ENCODE data around the gene ASTN2. TPM values are rescaled to one million over a fixed set of nuclear protein-coding genes. Genes with fewer than 3 reads are reported as not detected.

ASTN2 gene
- total and polyA plus RNA-seq, 2 experiments from 2014 or later = 7.0 to 24.6 TPM

DNA sequence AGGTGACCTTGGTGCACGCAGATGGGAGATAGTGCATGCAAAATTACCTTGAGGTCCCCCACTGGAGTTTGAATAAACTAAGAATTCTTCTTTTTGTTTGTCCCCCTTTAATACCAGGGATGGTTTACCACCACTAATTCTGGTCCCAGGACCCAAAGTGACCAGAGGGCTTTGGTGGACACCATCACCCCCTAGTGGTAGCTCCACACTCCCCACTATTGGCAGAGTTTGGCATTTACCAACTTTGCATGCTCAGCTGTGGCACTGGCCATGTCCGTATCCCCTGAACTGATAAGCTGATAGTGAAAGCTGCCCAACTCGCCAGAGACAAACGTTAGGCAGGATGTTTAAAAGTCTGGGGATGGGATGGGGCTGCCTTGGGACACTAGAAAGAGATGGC is 3.3 kb downstream of the ASTN2 start:
- Mint-ChIP-seq H3K36me3 (ENCODE audit: low read depth) (no peaks in the 10 kb centered on the region; the same call in 2 of the 3 replicates), H3K27me3 (ENCODE audit: insufficient read depth, low read depth, poor library complexity) (peaks cover 24% of the 10 kb centered on the region), H3K27ac (no peak overlapping the region), H3K9me3 (no peaks in the 10 kb centered on the region), H3K4me1 (peaks cover 40% of the 10 kb centered on the region), H3K4me3 (peak overlapping the region; percentile 55; the same call in 2 of the 3 replicates)
- no peaks in the 10 kb centered on the region for H3K79me2 ChIP-seq (replicated peaks; ENCODE audit: insufficient read depth)
- H3F3A ChIP-seq (replicated peaks; ENCODE audit: low read depth) = peaks cover 18% of the 10 kb centered on the region; the same call in 1 of the 2 replicates
- peaks cover 35% of the 10 kb centered on the region for H3K4me1 ChIP-seq (ENCODE audit: insufficient read depth)
- no peaks in the 10 kb centered on the region for H3K36me3 ChIP-seq (ENCODE audit: insufficient read depth)
- no peak overlapping the region for H3K4me2 ChIP-seq
- TF ChIP-seq CREB1 (CRISPR knock-in tag; IDR thresholded peaks at IDR 0.05; ENCODE audit: low read depth) = no peak
- TF ChIP-seq, protein P1, sequence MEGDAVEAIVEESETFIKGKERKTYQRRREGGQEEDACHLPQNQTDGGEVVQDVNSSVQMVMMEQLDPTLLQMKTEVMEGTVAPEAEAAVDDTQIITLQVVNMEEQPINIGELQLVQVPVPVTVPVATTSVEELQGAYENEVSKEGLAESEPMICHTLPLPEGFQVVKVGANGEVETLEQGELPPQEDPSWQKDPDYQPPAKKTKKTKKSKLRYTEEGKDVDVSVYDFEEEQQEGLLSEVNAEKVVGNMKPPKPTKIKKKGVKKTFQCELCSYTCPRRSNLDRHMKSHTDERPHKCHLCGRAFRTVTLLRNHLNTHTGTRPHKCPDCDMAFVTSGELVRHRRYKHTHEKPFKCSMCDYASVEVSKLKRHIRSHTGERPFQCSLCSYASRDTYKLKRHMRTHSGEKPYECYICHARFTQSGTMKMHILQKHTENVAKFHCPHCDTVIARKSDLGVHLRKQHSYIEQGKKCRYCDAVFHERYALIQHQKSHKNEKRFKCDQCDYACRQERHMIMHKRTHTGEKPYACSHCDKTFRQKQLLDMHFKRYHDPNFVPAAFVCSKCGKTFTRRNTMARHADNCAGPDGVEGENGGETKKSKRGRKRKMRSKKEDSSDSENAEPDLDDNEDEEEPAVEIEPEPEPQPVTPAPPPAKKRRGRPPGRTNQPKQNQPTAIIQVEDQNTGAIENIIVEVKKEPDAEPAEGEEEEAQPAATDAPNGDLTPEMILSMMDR (conservative IDR thresholded peaks at IDR 0.05; ENCODE audit: low read depth in 2 of 2) = peak; percentile 96 to 97
- H3K27me3 ChIP-seq (ENCODE audit: insufficient read depth) = peaks cover 40% of the 10 kb centered on the region
- no peak overlapping the region for H3K27ac ChIP-seq (ENCODE audit: low read depth)
- DNase-seq (ENCODE audit: low spot score) (peak; percentile 91), ATAC-seq (peak; percentile 50)
- H2AFZ ChIP-seq = no peak overlapping the region
- H3K4me3 ChIP-seq = no peak overlapping the region
- no peaks in the 10 kb centered on the region for H3K9me2 ChIP-seq (ENCODE audit: insufficient read depth)
- peaks cover 14% of the 10 kb centered on the region for H4K20me1 ChIP-seq (replicated peaks; ENCODE audit: insufficient read depth)

DNA sequence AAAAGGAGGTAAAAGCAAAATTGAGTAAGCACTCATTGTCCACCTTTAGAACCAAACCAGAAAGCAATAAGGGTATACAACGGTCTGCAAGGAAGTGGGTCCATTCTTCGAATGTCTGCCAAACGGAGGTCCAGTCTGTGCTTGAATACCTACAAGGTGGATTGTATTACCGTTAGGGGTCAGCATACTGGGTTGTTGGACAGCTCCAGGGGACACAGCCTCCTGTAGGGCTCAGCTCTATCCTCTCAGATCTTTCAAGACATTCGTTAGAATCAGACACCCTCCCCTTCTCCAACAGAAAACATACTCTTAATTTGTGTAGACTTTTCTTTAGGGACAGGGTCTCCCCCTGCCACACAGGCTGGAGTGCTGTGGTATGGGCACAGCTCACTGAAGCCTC is 5.5 kb downstream of the ASTN2 start:
- no peak overlapping the region for H3K27ac ChIP-seq (ENCODE audit: low read depth)
- H2AFZ ChIP-seq = no peak overlapping the region
- H3K36me3 ChIP-seq (ENCODE audit: insufficient read depth) = no peaks in the 10 kb centered on the region
- no peak overlapping the region for H3K4me3 Mint-ChIP-seq
- no peak overlapping the region for H3K27ac Mint-ChIP-seq
- H3K4me1 ChIP-seq (ENCODE audit: insufficient read depth) = peaks cover 25% of the 10 kb centered on the region
- ATAC-seq (no peak), DNase-seq (ENCODE audit: low spot score) (peak; percentile 41)
- H3K79me2 ChIP-seq (replicated peaks; ENCODE audit: insufficient read depth) = no peaks in the 10 kb centered on the region
- H3K27me3 Mint-ChIP-seq (ENCODE audit: insufficient read depth, low read depth, poor library complexity) = peaks cover 24% of the 10 kb centered on the region
- H3K9me2 ChIP-seq (ENCODE audit: insufficient read depth) = no peaks in the 10 kb centered on the region
- H3K36me3 Mint-ChIP-seq (ENCODE audit: low read depth) = no peaks in the 10 kb centered on the region; the same call in 2 of the 3 replicates
- peaks cover 24% of the 10 kb centered on the region for H3K27me3 ChIP-seq (ENCODE audit: insufficient read depth)
- H3F3A ChIP-seq (replicated peaks; ENCODE audit: low read depth) = 0 out of 2 replicates have a peak, but pooled peaks cover 5% of the 10 kb centered on the region
- no peak overlapping the region for H3K4me2 ChIP-seq
- peaks cover 44% of the 10 kb centered on the region for H3K4me1 Mint-ChIP-seq
- peaks cover 14% of the 10 kb centered on the region for H4K20me1 ChIP-seq (replicated peaks; ENCODE audit: insufficient read depth)
- no peaks in the 10 kb centered on the region for H3K9me3 Mint-ChIP-seq
- no peak overlapping the region for H3K4me3 ChIP-seq
- TF ChIP-seq NANOG (IDR thresholded peaks at IDR 0.05; ENCODE audit: borderline replicate concordance) (no peak), POLR2AphosphoS5 (IDR thresholded peaks at IDR 0.05; ENCODE audit: low read depth) (no peak), CREB1 (CRISPR knock-in tag; IDR thresholded peaks at IDR 0.05; ENCODE audit: low read depth) (no peak), ZNF114 (CRISPR knock-in tag; IDR thresholded peaks at IDR 0.05) (no peak), ZNF331 (CRISPR knock-in tag; IDR thresholded peaks at IDR 0.05; ENCODE audit: low read depth) (no peak), EZH2 (IDR thresholded peaks at IDR 0.05; ENCODE audit: low read depth, unreplicated experiment) (no peak), EZH2phosphoT487 (IDR thresholded peaks at IDR 0.05; ENCODE audit: unreplicated experiment) (no peak), JUNB (IDR thresholded peaks at IDR 0.05; ENCODE audit: unreplicated experiment) (no peak)
- TF ChIP-seq, protein P2, sequence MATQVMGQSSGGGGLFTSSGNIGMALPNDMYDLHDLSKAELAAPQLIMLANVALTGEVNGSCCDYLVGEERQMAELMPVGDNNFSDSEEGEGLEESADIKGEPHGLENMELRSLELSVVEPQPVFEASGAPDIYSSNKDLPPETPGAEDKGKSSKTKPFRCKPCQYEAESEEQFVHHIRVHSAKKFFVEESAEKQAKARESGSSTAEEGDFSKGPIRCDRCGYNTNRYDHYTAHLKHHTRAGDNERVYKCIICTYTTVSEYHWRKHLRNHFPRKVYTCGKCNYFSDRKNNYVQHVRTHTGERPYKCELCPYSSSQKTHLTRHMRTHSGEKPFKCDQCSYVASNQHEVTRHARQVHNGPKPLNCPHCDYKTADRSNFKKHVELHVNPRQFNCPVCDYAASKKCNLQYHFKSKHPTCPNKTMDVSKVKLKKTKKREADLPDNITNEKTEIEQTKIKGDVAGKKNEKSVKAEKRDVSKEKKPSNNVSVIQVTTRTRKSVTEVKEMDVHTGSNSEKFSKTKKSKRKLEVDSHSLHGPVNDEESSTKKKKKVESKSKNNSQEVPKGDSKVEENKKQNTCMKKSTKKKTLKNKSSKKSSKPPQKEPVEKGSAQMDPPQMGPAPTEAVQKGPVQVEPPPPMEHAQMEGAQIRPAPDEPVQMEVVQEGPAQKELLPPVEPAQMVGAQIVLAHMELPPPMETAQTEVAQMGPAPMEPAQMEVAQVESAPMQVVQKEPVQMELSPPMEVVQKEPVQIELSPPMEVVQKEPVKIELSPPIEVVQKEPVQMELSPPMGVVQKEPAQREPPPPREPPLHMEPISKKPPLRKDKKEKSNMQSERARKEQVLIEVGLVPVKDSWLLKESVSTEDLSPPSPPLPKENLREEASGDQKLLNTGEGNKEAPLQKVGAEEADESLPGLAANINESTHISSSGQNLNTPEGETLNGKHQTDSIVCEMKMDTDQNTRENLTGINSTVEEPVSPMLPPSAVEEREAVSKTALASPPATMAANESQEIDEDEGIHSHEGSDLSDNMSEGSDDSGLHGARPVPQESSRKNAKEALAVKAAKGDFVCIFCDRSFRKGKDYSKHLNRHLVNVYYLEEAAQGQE (IDR thresholded peaks at IDR 0.05; ENCODE audit: unreplicated experiment) = peak; percentile 73
- TF ChIP-seq, protein P1 (conservative IDR thresholded peaks at IDR 0.05; ENCODE audit: low read depth in 2 of 2) = peak; percentile 11 to 24; a peak in 3 of 4 replicates
- TF ChIP-seq, protein P3, sequence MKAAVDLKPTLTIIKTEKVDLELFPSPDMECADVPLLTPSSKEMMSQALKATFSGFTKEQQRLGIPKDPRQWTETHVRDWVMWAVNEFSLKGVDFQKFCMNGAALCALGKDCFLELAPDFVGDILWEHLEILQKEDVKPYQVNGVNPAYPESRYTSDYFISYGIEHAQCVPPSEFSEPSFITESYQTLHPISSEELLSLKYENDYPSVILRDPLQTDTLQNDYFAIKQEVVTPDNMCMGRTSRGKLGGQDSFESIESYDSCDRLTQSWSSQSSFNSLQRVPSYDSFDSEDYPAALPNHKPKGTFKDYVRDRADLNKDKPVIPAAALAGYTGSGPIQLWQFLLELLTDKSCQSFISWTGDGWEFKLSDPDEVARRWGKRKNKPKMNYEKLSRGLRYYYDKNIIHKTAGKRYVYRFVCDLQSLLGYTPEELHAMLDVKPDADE (IDR thresholded peaks at IDR 0.05) = no peak

All from GM23338 (cell line).